PC-9 (cell line): ENCODE data around the gene GFOD2. TPM values are rescaled to one million over a fixed set of nuclear protein-coding genes. Genes with fewer than 3 reads are reported as not detected.
A peak's percentile ranks its signal among the peaks of the same experiment; 100 is the strongest.

Experiments used
- BruUV-seq: library from RNA; stranded (reverse); fragments of 400-500 nt; replicated peaks from 2 replicates; lab custom pipeline; 2021; lab: Mats Ljungman, UMichigan
- CTCF ChIA-PET: fragments of 300-600 bp; sonication (Branson Sonifier 250); formaldehyde crosslinking; loops from one replicate; lab custom pipeline; 2022; ENCODE audit warnings: antibody characterized with exemption; lab: Charles Lee
- POLR2A ChIA-PET: fragments of 300-600 bp; sonication (Branson Sonifier 250); formaldehyde crosslinking; loops from one replicate; lab custom pipeline; 2022; ENCODE audit warnings: antibody characterized with exemption; ENCODE audit not compliant: unreplicated experiment; lab: Charles Lee
- DNase-seq, 2 experiments: peaks; one replicate each; pipeline versions ENCODE4 v3.0.0 to v3.0.0-alpha.2; 2015 to 2022; ENCODE audit warnings: mixed read lengths in 1 of 2
- H2AFZ ChIP-seq: fragments of 200-600 bp; sonication (generic); 2 replicates; pipeline ENCODE4 v1.8.1; 2017; ENCODE audit warnings: antibody characterized with exemption
- H3F3A ChIP-seq: fragments of 200-600 bp; sonication (generic); 2 replicates; pipeline ENCODE4 v1.8.1; 2017; ENCODE audit warnings: antibody characterized with exemption, mild to moderate bottlenecking, low read depth; ENCODE audit not compliant: insufficient read depth
- H3K27ac ChIP-seq: fragments of 200-600 bp; sonication (generic); 2 replicates; pipeline ENCODE4 v1.6.1; 2016; ENCODE audit warnings: mixed run types
- H3K27me3 ChIP-seq: fragments of 200-600 bp; sonication (generic); 2 replicates; pipeline ENCODE4 v1.6.1; 2016; ENCODE audit warnings: low read depth, mixed run types; ENCODE audit not compliant: insufficient read depth
- H3K36me3 ChIP-seq: fragments of 200-600 bp; sonication (generic); 2 replicates; pipeline ENCODE4 v1.6.1; 2016; ENCODE audit warnings: low read depth, mixed run types
- H3K4me1 ChIP-seq: fragments of 200-600 bp; sonication (generic); replicated peaks from 2 replicates; pipeline ENCODE4 v1.6.1; 2016; ENCODE audit warnings: mixed run types; ENCODE audit not compliant: insufficient read depth
- H3K4me2 ChIP-seq: fragments of 200-600 bp; sonication (generic); 2 replicates; pipeline ENCODE4 v1.6.1; 2017; ENCODE audit warnings: mixed run types
- H3K4me3 ChIP-seq: fragments of 200-600 bp; sonication (generic); 2 replicates; pipeline ENCODE4 v1.6.1; 2016; ENCODE audit warnings: mixed run types
- H3K79me2 ChIP-seq: fragments of 200-600 bp; sonication (generic); 2 replicates; pipeline ENCODE4 v1.6.1; 2017; ENCODE audit warnings: low read depth, mixed run types
- H3K9me2 ChIP-seq: fragments of 200-600 bp; sonication (generic); 2 replicates; pipeline ENCODE4 v1.8.1; 2017; ENCODE audit warnings: mild to moderate bottlenecking; ENCODE audit not compliant: insufficient read depth
- H3K9me3 ChIP-seq: fragments of 200-600 bp; sonication (generic); 2 replicates; pipeline ENCODE4 v1.8.1; 2016; ENCODE audit warnings: low read depth; ENCODE audit not compliant: insufficient read depth
- H4K20me1 ChIP-seq: fragments of 200-600 bp; sonication (generic); 2 replicates; pipeline ENCODE4 v1.8.1; 2017; ENCODE audit not compliant: insufficient read depth
- EZH2 ChIP-seq: fragments of 200-600 bp; sonication (generic); IDR thresholded peaks from 2 replicates; pipeline ENCODE4 v1.8.0; 2017; ENCODE audit warnings: antibody characterized with exemption, low read depth
- intact Hi-C: fragments of 100-400 bp; cut with micrococcal nuclease; formaldehyde crosslinking; loops from one replicate; pipeline ENCODE4 v1.10.0; 2022; ENCODE audit not compliant: unreplicated experiment
- total RNA-seq: library from RNA; stranded (reverse); gene quantifications from 2 replicates; pipeline ENCODE4 v1.2.3, GENCODE V29; 2021
- TF ChIP-seq, protein P1 (sequence below): fragments of 200-600 bp; sonication (generic); conservative IDR thresholded peaks from 2 replicates; pipeline ENCODE4 v1.6.1; 2017; ENCODE audit warnings: mixed run types, antibody characterized with exemption, mild to moderate bottlenecking, moderate library complexity

GFOD2 gene
- total RNA-seq, 1 experiment from 2014 or later: 17.6 TPM

DNA sequence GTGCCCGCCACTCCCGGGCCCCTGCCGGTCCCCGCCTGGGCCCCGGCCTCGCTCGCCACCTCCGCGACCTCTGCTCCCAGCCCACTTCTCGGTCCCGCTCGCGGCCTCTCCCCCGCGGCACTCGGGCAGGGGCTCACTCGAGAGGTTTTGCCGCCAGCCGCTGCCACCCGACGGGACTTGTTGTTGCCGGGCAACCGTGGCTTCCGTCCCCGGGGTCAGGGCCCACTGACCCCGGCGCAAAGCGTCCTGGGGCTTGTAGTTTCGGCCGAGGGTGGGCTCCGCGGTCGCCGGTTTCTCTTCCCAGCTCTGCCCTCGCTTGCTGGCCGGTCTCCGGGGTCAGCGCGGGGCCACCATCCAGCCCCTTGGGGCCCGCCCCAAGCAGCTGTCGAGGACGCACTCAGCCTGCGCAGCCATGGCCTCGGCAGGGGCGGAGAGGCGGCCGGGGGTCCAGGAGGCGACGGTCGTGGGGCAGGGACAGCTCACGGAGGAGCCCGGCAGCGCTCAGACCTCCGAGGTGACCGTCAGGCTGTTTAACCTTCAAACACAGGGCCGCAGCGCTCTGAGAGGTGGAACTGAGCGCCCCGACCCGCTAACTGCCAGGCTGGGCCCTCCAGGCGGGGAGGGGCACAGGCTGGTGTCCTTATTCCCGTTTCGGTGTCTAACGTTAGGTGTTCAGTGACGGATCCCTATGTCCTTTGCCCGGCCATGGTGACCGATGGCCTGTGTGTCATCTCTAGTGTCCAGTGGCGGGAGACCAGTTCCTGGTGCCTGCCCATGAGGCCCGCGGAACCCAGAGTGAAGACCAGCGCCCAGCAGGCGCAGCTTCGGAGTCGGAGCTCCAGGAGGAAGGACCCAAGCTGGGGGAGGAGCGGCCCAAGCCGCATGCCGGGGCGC lies 52.3 kb downstream of the GFOD2 start, which contains the start of the genes C16orf86 and ENKD1:
TSS of gene C16orf86 (plus strand) at position 256 of the 894 bp plus-strand sequence. CDS start at position 413, 157 bp downstream.
TSS of gene ENKD1 (minus strand) at position 192 of the 894 bp plus-strand sequence. CDS start 308 bp downstream, outside the sequence.
- BruUV-seq: no TSS peak
- Histone ChIP-seq H3K4me3 (peak within 1 kb of the TSS; percentile 57; the same call in 1 of the 2 replicates), H3K4me1 (no peaks in the 10 kb centered on the region), H3K27ac (no peak within 1 kb of the TSS), H3K36me3 (no peaks in the 10 kb centered on the region), H3K9me3 (no peaks in the 10 kb centered on the region), H3F3A (peaks cover 8% of the 10 kb centered on the region; the same call in 1 of the 2 replicates), H2AFZ (0 out of 2 replicates have a peak within 1 kb of the TSS, but pooled peaks have one; percentile 70), H3K4me2 (peak within 1 kb of the TSS; percentile 75), H3K9me2 (no peaks in the 10 kb centered on the region), H3K79me2 (no peaks in the 10 kb centered on the region), H3K27me3 (no peaks in the 10 kb centered on the region), H4K20me1 (no peaks in the 10 kb centered on the region)
- intact Hi-C loops: no loop called here
- DNase-seq: peak; percentile 32 to 64
- ChIA-PET POLR2A (no interaction called here), CTCF (no interaction called here)
- TF ChIP-seq, protein P1, sequence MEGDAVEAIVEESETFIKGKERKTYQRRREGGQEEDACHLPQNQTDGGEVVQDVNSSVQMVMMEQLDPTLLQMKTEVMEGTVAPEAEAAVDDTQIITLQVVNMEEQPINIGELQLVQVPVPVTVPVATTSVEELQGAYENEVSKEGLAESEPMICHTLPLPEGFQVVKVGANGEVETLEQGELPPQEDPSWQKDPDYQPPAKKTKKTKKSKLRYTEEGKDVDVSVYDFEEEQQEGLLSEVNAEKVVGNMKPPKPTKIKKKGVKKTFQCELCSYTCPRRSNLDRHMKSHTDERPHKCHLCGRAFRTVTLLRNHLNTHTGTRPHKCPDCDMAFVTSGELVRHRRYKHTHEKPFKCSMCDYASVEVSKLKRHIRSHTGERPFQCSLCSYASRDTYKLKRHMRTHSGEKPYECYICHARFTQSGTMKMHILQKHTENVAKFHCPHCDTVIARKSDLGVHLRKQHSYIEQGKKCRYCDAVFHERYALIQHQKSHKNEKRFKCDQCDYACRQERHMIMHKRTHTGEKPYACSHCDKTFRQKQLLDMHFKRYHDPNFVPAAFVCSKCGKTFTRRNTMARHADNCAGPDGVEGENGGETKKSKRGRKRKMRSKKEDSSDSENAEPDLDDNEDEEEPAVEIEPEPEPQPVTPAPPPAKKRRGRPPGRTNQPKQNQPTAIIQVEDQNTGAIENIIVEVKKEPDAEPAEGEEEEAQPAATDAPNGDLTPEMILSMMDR: no peak
- no peak for TF ChIP-seq EZH2

DNA sequence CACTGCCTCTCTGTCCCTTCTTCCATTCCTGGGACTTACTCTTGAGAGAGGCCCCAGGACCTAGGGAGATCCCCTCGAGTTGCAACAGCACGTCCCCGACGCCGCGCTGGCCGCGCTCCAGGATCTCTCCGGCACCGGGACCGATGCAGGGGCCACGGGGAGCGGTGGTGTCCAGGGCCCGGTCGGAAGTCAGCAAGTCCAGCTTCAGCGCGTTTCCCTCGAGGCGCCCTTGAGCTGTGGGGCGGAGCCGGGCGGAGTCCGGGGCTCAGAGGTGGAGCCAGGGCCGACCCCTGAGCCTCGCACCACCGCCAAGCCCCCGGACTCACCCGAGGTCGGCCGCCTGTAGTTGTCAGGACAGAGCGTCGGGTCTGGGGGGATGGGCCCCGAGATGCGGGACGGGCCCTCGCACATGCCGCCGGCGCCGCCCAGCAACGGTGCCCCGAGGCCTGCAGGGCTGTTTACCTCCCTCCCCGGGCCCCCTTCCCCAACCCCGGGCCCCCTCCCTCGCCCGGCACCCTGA lies 53.0 kb downstream of the GFOD2 start:
- intact Hi-C loops: no loop called here
- H3F3A ChIP-seq: peaks cover 8% of the 10 kb centered on the region; the same call in 1 of the 2 replicates
- H2AFZ ChIP-seq: 0 out of 2 replicates have a peak overlapping the region, but pooled peaks have one; percentile 70
- H3K4me1 ChIP-seq: no peaks in the 10 kb centered on the region
- BruUV-seq: no TSS peak
- H3K79me2 ChIP-seq: no peaks in the 10 kb centered on the region
- POLR2A ChIA-PET: interaction anchor here (0.6 kb wide), 1 partner anchor 556 kb away, joined by 7 read pairs; the partner anchor contains the start of gene PHAF1
- CTCF ChIA-PET: no interaction called here
- H3K4me2 ChIP-seq: peak overlapping the region; percentile 75
- no peaks in the 10 kb centered on the region for H3K9me2 ChIP-seq
- H3K9me3 ChIP-seq: no peaks in the 10 kb centered on the region
- peak in 1 of 2 experiments; percentile 23 for DNase-seq
- no peak overlapping the region for H3K27ac ChIP-seq
- H3K36me3 ChIP-seq: no peaks in the 10 kb centered on the region
- H3K4me3 ChIP-seq: peak overlapping the region; percentile 57; the same call in 1 of the 2 replicates
- H4K20me1 ChIP-seq: no peaks in the 10 kb centered on the region
- no peak for TF ChIP-seq EZH2
- TF ChIP-seq, protein P1: no peak
- H3K27me3 ChIP-seq: no peaks in the 10 kb centered on the region

DNA sequence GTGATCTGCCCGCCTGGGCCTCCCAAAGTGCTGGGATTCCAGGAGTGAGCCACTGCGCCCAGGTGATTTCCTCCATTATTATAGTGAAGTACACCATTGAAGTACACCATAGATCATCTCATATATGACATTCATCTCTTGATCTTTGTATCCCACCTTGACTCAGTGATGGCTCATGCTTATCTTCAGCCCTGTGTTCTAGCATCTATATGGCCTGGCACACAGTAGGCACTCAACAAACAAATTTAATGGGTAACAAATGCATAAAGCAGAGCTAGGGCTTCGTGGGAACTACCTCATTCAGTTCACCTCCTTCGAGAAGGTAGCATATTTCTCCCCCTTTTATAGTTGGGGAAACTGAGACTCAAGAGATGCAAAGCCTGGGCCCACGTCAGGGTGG lies 53.5 kb downstream of the GFOD2 start:
- H2AFZ ChIP-seq: 0 out of 2 replicates have a peak overlapping the region, but pooled peaks have one; percentile 70
- ChIA-PET POLR2A (interaction anchor here (0.6 kb wide), 1 partner anchor 556 kb away, joined by 7 read pairs; the partner anchor contains the start of gene PHAF1), CTCF (no interaction called here)
- H4K20me1 ChIP-seq: no peaks in the 10 kb centered on the region
- H3F3A ChIP-seq: peaks cover 8% of the 10 kb centered on the region
- no peak for TF ChIP-seq EZH2
- TF ChIP-seq, protein P1: no peak
- no peaks in the 10 kb centered on the region for H3K9me2 ChIP-seq
- no peaks in the 10 kb centered on the region for H3K4me1 ChIP-seq
- intact Hi-C loops: no loop called here
- H3K4me2 ChIP-seq: peak overlapping the region; percentile 75
- H3K9me3 ChIP-seq: no peaks in the 10 kb centered on the region
- TSS peak; percentile 22 for BruUV-seq
- H3K79me2 ChIP-seq: no peaks in the 10 kb centered on the region
- no peak overlapping the region for H3K27ac ChIP-seq
- H3K4me3 ChIP-seq: peak overlapping the region; percentile 57; the same call in 1 of the 2 replicates
- no peaks in the 10 kb centered on the region for H3K27me3 ChIP-seq
- DNase-seq: no peak
- H3K36me3 ChIP-seq: no peaks in the 10 kb centered on the region
